Measurements from ENCODE around the gene UBQLN4.

DNA sequence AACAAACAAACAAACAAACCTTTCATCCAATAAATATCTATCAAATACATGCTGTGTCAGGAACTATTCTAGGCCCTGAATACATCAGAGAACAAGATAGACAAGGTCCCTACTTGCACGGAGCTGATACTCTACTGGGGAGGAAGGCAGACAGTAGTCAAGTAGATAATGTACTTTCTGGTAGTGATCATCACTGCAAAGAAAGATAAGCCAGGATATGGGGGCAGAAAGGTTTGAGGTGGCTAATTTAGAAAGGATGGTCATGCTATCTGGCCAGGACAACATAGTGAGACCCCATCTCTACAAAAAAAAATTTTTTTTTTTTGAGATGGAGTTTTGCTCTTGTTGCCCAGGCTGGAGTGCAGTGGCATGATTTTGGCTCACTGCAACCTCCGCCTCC, 38.0 kb upstream of the UBQLN4 start:
- TF ChIP-seq CTCF (IDR thresholded peaks at IDR 0.05), result no peak
- no peak for TF ChIP-seq POLR2A (IDR thresholded peaks at IDR 0.05)
- no peak for TF ChIP-seq EP300 (IDR thresholded peaks at IDR 0.05)
